ENCODE measurements around the gene THRB. TPM values are rescaled to one million over a fixed set of nuclear protein-coding genes. Genes with fewer than 3 reads are reported as not detected.

THRB gene
- polyA plus RNA-seq, 3 donors = 27.1 to 31.1 (median 28.1) TPM

DNA sequence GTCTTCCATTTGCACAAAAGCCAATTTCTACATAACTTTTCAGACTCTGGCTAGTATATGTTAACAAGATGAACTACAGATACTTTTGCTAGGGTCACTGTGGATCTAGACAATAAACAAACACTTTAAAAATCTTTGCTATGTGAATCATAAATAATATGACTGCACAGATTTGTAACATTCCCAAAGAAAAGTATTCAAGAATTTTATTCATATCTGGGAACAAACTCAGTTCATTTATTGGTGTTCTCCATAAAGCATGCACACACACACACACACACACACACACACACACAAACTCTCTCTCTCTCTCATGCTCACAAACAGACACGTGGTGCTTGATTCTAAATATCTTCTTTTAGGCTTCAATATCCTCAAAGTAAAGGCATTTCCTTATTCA is 18.8 kb upstream of the THRB start:
- no peak for DNase-seq (ENCODE audit: low read depth in 3 of 3, low spot score in 2 of 3)

- DNase-seq (ENCODE audit: low read depth in 3 of 3, low spot score in 2 of 3) = no peak
These were observed 18.0 kb upstream of the THRB start for GRCh38 chr3:24512564-24513197.

GRCh38 chr3:24510030-24510648 is 15.5 kb upstream of the THRB start:
- DNase-seq (ENCODE audit: low read depth in 3 of 3, low spot score in 2 of 3) = no peak

GRCh38 chr3:24508423-24508839 is 13.8 kb upstream of the THRB start:
- no peak for DNase-seq (ENCODE audit: low read depth in 3 of 3, low spot score in 2 of 3)

DNA sequence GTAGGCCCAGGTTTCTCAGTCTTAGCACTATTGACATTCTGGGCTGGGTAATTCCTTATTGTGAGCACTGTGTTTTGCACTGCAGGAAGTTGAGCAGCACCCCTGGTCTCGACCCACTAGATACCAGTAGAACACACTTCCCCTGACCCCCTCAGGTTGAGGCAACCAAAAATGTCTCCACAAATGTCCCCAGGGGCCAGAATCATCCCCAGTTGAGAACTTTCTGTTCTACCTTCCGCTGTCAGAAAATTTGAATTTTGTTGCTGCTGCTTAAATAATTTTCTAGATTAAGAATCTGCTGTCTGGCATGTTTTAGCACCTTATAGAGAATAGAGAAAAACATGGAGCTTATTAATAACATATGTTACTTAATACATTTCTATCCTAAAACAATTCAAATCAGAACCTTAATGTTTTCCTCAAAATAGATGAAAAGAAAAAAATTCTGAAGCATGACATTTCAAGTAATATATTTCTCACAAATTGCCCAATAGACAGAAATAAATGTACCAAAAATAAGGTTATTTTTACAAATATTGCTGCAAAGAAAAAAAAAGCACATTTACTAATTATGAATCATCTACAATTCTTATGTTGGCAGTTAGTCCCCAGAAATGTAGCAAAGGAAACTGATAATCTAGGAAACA is 13.2 kb upstream of the THRB start:
- DNase-seq (ENCODE audit: low read depth in 3 of 3, low spot score in 2 of 3) = no peak

DNA sequence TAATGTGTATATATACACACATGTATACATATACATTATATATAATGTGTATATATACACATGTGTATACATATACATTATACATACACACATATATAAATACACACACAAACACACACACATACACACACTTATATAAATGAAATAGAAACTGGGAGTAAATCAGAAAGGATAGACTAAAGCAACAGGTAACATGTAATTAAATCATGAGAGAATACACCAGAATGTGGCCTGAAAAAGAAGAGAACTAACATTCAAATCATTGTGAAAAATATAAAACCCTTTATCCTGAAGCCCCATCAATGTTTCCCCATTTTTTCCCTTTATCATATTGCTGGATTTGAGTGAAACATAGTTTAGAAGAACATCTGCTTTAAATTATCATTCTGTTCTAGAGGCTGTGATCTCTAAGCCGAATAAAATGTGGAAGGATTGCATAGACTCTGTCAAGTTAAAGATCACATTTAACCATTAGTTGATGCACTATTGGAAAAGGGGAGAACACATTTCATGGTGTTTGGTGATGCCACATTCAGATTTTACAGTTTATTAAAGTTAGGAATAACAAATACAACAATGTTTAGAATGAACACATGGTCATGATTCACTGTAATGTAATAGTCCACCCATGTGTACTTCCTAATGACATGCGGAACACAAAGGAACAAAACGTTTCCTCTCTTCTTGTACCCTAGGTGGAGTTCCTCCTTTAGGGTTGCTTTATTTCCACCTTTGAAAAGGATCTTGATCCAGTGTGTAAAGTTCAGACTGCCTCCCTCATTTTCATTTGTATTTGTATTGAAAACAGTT is 12.5 kb upstream of the THRB start:
- DNase-seq (ENCODE audit: low read depth in 3 of 3, low spot score in 2 of 3) = no peak

DNA sequence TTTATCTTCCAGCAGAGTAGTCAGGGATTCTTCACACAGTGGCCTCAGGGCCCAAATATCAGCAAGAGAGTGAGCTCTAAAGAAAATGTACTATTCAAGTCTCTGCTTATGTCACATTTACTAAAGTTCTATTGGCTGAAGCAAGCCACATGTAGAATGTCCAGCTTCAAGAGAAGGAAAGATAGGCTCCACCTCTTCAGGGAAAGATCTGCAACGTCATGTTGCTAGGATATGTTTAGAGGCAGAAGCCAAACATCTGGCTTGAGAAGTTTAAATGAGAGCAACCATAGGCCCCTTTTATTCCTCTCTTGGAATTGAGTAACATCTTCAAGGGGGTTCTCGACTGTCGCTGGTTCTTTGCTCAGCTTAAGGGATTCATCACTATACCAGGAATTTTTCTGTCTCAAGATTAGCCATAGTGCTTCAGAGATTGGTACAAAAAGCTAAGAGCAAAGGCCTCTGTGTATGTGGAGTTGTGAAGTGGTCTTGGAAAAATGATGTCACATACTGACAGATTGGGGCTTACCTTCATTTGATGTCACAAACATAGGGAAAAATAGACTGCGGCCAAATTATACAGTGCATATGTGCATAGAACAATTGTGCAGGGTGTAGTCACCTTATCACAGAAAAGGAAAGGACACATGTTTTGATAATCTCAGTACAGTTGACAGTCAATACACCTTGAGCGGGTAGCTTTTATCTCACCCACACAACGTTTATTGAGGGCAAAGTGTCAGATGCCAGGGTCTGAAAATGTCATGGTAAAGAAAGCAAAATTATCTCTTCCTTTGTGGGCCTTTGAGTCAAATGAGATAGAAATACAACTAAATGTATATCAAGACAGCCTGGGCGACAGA is 11.3 kb upstream of the THRB start:
- DNase-seq (ENCODE audit: low read depth in 3 of 3, low spot score in 2 of 3) = no peak

DNA sequence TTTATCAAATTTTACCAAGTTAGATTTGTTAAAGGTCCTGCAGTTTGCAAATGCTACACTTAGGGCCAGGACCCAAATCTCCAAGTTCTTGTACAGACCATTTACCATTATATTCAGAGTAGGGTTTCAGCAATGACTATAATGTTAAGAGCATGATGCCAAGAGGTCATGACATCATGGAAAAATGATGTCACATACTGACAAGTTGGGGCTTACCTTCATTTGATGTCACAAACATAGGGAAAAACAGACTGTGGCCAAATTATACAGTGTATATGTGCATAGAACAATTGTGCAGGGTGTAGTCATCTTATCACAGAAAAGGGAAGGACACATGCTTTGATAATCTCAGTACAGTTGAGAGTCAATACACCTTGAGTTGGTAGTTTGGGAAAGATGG is 10.1 kb upstream of the THRB start:
- DNase-seq (ENCODE audit: low read depth in 3 of 3, low spot score in 2 of 3) = no peak

- DNase-seq (ENCODE audit: low read depth in 3 of 3, low spot score in 2 of 3) = no peak
These were observed 9.0 kb upstream of the THRB start for GRCh38 chr3:24503616-24504113.

GRCh38 chr3:24502690-24503089 is 8.0 kb upstream of the THRB start:
- DNase-seq (ENCODE audit: low read depth in 3 of 3, low spot score in 2 of 3) = no peak

DNA sequence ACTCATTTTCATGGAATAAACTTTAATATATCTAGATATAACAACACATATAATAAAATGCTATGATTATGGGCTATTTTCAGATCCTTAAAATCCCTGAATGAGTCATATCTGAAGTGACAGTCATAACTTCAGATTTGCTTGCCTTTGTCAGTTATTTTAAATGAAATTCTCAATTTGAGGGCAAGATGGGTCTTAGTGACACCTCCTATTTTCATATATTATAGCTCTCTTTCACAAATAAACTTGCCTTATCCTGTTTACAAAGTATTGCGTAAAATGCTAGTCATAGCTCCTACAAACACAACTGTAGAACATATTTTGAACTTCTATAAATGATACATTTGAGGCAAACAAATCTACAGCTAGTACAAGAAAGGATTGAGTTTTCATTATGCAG is 6.2 kb upstream of the THRB start:
- no peak for DNase-seq (ENCODE audit: low read depth in 3 of 3, low spot score in 2 of 3)

GRCh38 chr3:24499991-24500390 is 5.3 kb upstream of the THRB start:
- DNase-seq (ENCODE audit: low read depth in 3 of 3, low spot score in 2 of 3) = no peak

DNA sequence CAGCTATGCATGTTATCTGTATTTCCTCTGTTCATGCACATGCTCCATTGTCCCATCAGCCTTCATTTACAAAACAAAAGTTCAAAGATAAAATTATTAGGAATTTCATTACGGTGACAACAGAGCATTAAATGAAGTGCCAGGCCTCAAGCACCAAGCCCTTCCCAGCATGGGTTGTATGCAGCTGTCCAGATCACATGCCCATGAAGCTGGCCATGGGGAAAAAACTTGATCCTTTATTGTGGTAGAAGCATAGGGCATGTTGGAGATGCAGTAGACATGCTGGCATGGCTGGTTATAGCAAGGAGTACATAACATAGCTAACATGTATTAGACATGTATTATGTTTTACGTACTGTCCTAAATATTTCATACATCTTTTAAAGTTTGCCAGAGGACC is 4.1 kb upstream of the THRB start:
- no peak for DNase-seq (ENCODE audit: low read depth in 3 of 3, low spot score in 2 of 3)

DNA sequence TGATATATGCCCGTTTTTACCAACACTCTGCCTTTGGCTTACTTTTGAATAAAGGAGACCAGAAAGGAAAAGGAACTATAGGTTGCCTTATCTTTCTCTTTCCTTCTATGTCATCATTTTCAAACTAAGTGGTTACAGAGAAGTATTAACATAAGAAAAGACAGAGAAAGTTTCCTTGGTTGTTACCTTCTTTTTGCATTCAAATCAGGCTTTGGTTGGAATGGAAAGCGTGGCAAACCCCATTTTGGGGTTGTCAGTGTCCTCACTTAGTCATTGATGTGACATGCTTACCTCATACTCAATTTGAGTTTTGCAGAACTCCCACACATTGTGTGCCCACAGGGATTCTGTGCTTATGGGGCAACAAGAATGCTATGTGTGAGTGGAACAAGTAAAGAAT is 3.7 kb upstream of the THRB start:
- DNase-seq (ENCODE audit: low read depth in 3 of 3, low spot score in 2 of 3) = no peak

GRCh38 chr3:24497942-24498341 is 3.3 kb upstream of the THRB start:
- no peak for DNase-seq (ENCODE audit: low read depth in 3 of 3, low spot score in 2 of 3)

DNA sequence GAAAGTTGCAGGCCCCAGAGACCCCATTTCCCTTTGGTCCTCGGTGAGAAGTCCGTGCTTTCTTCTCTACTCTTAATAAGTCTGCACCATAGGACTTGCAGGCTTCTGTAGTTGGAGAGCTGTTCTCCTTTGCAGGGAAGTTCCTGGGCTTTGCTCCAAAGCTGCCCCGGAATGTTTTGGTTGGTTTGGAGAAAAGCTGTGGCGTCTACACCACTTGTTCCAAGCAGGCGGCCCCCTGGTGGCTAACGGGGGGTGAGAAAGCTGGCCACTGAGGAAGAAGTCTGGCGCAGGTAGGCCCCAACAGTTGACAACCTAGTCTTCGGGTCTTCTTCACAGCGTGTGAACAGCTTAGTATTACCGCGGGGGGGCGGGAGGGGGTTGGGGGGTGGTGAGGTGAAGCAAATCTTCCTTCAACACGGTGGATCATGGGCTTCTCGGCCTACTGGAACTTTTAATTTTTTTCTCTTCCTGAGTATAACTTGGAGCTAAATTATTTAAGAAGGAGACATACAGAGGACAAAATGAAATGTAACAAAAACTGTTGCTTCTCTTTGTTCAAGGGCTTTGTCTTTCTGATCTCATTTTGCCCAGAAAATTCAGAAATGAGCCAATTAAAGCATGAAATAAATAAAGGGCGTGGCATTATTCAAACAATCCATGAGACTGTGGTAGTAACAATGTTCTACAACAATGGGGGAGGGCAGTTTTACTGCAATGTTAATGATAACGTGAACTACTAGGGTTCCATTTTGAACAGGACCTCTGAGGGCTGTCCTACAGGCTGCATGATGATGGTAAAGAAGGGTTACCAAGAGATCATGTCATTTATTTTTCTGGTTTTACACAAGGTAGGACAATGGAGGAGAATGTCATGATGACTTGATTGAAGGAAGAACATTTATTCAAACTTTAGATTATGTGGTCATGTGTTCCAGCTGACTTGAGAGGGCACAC is 2.2 kb upstream of the THRB start:
- DNase-seq (ENCODE audit: low read depth in 3 of 3, low spot score in 2 of 3) = no peak

- peak in 2 of 3 donors; percentile 21 for DNase-seq (ENCODE audit: low read depth in 3 of 3, low spot score in 2 of 3)
These were observed 810 bp upstream of the THRB start for GRCh38 chr3:24495326-24495994.

- peak in 2 of 3 donors; percentile 19 to 21 for DNase-seq (ENCODE audit: low read depth in 3 of 3, low spot score in 2 of 3)
These were observed 668 bp downstream of the THRB start for GRCh38 chr3:24493746-24494617.
